HL-60 (cell line): ENCODE results near the gene SCO2.

Source experiments
- POLR2AphosphoS5 ChIP-seq: IDR thresholded peaks from 2 replicates; pipeline ENCODE4 v1.6.1; 2012; ENCODE audit warnings: low read depth
- TF ChIP-seq, protein P1 (sequence below): IDR thresholded peaks from one replicate; pipeline ENCODE4 v1.5.1; 2011; ENCODE audit warnings: low read length, control low read depth, inconsistent platforms; ENCODE audit not compliant: insufficient read depth

DNA sequence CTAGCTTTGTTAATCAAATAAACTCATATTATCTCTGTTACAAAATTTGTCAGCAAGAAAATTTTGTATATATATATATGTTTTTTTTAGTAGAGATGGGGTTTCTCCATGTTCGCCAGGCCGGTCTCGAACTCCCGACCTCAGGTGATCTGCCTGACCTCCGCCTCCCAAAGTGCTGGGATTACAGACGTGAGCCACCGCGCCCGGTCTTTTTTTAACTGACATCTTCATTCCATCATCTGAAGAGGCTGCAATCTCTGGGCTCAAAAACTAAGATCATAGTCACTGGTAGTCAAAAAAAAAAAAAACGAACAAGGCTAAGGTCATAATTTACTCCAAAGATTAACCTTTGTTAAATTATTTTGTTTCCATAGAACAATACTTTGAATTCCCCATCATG lies 15.0 kb upstream of the SCO2 start:
- TF ChIP-seq, protein P1, sequence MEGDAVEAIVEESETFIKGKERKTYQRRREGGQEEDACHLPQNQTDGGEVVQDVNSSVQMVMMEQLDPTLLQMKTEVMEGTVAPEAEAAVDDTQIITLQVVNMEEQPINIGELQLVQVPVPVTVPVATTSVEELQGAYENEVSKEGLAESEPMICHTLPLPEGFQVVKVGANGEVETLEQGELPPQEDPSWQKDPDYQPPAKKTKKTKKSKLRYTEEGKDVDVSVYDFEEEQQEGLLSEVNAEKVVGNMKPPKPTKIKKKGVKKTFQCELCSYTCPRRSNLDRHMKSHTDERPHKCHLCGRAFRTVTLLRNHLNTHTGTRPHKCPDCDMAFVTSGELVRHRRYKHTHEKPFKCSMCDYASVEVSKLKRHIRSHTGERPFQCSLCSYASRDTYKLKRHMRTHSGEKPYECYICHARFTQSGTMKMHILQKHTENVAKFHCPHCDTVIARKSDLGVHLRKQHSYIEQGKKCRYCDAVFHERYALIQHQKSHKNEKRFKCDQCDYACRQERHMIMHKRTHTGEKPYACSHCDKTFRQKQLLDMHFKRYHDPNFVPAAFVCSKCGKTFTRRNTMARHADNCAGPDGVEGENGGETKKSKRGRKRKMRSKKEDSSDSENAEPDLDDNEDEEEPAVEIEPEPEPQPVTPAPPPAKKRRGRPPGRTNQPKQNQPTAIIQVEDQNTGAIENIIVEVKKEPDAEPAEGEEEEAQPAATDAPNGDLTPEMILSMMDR, result no peak
- TF ChIP-seq POLR2AphosphoS5, result no peak
